Transverse colon (tissue), 4 donors: ENCODE results near the gene WDR64. TPM values are rescaled to one million over a fixed set of nuclear protein-coding genes. Genes with fewer than 3 reads are reported as not detected.
A peak's percentile ranks its signal among the peaks of the same experiment; 100 is the strongest.

Source experiments
- DNase-seq: peaks from one replicate; pipeline ENCODE4 v3.0.0-alpha.2; 2019
- H3K27ac ChIP-seq, 4 donors: fragments of 200-600 bp; sonication (generic); 2 replicates each; pipeline ENCODE4 v1.5.1; 2016 to 2018; ENCODE audit warnings: inconsistent platforms in 4 of 4
- H3K27me3 ChIP-seq: fragments of 200-600 bp; sonication (generic); 2 replicates; pipeline ENCODE4 v1.5.1; 2017; ENCODE audit warnings: inconsistent platforms
- H3K36me3 ChIP-seq, 4 donors: fragments of 200-600 bp; sonication (generic); 2 replicates each; pipeline ENCODE4 v1.5.1; 2017 to 2019; ENCODE audit warnings: inconsistent platforms in 4 of 4
- H3K4me1 ChIP-seq, 4 donors: fragments of 200-600 bp; sonication (generic); 2 replicates each; pipeline ENCODE4 v1.5.1; 2017 to 2020; ENCODE audit warnings: inconsistent platforms in 4 of 4
- H3K4me3 ChIP-seq, 4 donors: fragments of 200-600 bp; sonication (generic); 1 replicate in 1 of 4; 2 replicates in 3 of 4; pipeline versions ENCODE4 v1.5.1 to v1.6.1; 2017 to 2019; ENCODE audit warnings: inconsistent platforms in 4 of 4
- H3K9me3 ChIP-seq, 2 donors: fragments of 200-600 bp; sonication (generic); 2 replicates each; pipeline ENCODE4 v1.5.1; 2017 to 2019; ENCODE audit warnings: inconsistent platforms in 2 of 2
- EP300 ChIP-seq: sonication (generic); formaldehyde crosslinking; IDR thresholded peaks from one replicate; pipeline ENCODE4 v1.6.1; 2017; ENCODE audit warnings: antibody characterized with exemption, low read depth
- POLR2A ChIP-seq: fragments of 450-650 bp; IDR thresholded peaks from one replicate; pipeline ENCODE4 v1.6.1; 2016; ENCODE audit warnings: antibody characterized with exemption, mild to moderate bottlenecking, moderate library complexity
- POLR2AphosphoS5 ChIP-seq, 3 donors: sonication (generic); formaldehyde crosslinking; IDR thresholded peaks; one replicate each; pipeline ENCODE4 v1.6.1; 2016; ENCODE audit warnings: antibody characterized with exemption in 3 of 3
- WGBS, 2 donors: methylation state at CpG; one replicate each; pipeline ENCODE4 v1.1.5; 2018; ENCODE audit warnings: low coverage in 1 of 2; 5-methylcytosine and 5-hydroxymethylcytosine counted together
- in situ Hi-C, 4 donors: fragments of 200-750 bp; cut with MboI; loops; one replicate each; pipeline versions ENCODE4 v1.15.0 to v1.15.1; 2017; ENCODE audit warnings: low sequenced_read_pairs in 3 of 4, low pct_ligation_motif_present in 1 of 4, low pct_unique_long_range_greater_than_20kb in 1 of 4
- intact Hi-C: fragments of 100-400 bp; cut with DNase I; formaldehyde crosslinking; loops from one replicate; pipeline ENCODE4 v1.15.1; 2023; ENCODE audit warnings: low total_unique reads
- total RNA-seq, 4 donors: library from RNA; depleted of rRNA; stranded (reverse); fragments of >200 nt; gene quantifications; one replicate each; pipeline ENCODE4 v1.1.0, GENCODE V29; 2016
- TF ChIP-seq, protein P1 (sequence below), 5 experiments: fragments of 200-600 bp in 3 of 5; fragments of 450-650 bp in 2 of 5; sonication (generic) in 3 of 5; IDR thresholded peaks; 1 replicate in 2 of 5; 2 replicates in 3 of 5; pipeline ENCODE4 v1.5.1; 2016 to 2017; ENCODE audit warnings: antibody characterized with exemption in 5 of 5, inconsistent platforms in 3 of 5, mild to moderate bottlenecking in 2 of 5, moderate library complexity in 1 of 5

The WDR64 gene
- total RNA-seq, 4 donors from 2014 or later: not detected

DNA sequence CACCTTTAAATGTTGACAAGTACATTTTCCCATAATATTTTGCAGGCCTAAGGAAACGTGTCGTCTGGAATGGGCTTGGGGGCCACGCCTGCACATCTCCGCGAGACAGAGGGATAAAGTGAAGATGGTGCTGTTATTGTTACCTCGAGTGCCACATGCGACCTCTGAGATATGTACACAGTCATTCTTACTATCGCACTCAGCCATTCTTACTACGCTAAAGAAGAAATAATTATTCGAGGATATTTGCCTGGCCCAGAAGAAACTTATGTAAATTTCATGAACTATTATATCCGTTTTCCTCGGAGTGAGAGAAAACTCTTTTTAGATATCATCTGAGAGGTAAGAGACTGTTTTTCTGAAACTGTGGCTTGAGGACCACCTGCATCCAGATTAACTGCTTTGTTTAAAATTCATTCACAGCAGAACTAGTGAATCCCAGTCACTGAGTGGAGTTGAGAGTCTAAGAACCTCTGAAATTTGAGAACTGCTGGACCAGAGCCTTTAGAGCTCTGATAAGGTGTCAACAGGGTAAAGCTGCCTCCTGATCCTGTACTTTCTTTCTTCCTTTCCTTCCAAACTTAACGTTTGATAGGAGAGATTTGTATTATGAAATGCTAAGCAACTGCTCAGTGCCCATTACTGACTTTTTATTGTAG, 196.7 kb downstream of the WDR64 start:
- intact Hi-C loops: no loop called here
- no peak for DNase-seq
- Histone ChIP-seq H3K4me1 (peaks cover 6 to 16% (median 13%) of the 10 kb centered on the region in 4 donors), H3K4me3 (peak overlapping the region in 3 of 4 donors; percentile 60 to 76 (median 69)), H3K27ac (no peak overlapping the region), H3K27me3 (no peaks in the 10 kb centered on the region), H3K9me3 (no peaks in the 10 kb centered on the region), H3K36me3 (no peaks in the 10 kb centered on the region)
- 8% methylated on average over 9 to 13 of the region's 13 CpGs for WGBS, 2 donors
- in situ Hi-C loops: loop anchor here in 3 of 4 donors (25.0 kb wide), 3 partner anchors 237 to 337 kb away; partner anchors contain the start of genes FH (in 1 of the 3) and KMO (in 1 of the 3)
- no peak for TF ChIP-seq POLR2AphosphoS5 (IDR thresholded peaks at IDR 0.05)
- TF ChIP-seq POLR2A: no peak
- TF ChIP-seq, protein P1, sequence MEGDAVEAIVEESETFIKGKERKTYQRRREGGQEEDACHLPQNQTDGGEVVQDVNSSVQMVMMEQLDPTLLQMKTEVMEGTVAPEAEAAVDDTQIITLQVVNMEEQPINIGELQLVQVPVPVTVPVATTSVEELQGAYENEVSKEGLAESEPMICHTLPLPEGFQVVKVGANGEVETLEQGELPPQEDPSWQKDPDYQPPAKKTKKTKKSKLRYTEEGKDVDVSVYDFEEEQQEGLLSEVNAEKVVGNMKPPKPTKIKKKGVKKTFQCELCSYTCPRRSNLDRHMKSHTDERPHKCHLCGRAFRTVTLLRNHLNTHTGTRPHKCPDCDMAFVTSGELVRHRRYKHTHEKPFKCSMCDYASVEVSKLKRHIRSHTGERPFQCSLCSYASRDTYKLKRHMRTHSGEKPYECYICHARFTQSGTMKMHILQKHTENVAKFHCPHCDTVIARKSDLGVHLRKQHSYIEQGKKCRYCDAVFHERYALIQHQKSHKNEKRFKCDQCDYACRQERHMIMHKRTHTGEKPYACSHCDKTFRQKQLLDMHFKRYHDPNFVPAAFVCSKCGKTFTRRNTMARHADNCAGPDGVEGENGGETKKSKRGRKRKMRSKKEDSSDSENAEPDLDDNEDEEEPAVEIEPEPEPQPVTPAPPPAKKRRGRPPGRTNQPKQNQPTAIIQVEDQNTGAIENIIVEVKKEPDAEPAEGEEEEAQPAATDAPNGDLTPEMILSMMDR (IDR thresholded peaks at IDR 0.05): no peak
- TF ChIP-seq EP300: no peak

DNA sequence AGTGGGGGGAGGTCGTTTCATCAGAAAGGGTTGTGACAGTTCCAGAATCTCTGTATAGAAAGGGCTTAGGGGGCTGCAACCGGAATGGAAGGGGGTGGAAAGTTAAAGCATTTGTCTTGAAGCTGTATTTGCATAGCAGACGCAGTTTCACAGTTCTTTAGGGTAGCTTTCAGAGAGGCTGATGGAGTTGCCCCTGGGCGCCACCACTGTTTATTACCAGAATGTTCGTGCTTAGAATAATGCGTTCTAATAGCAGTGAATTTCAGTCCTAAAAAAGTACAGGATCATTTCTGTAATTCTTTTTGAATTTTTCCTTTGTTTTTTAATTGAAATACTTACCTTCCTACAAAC, 197.2 kb downstream of the WDR64 start:
- no peak for TF ChIP-seq EP300
- no peak for TF ChIP-seq POLR2A
- no peak for TF ChIP-seq POLR2AphosphoS5 (IDR thresholded peaks at IDR 0.05)
- TF ChIP-seq, protein P1 (IDR thresholded peaks at IDR 0.05): no peak
- WGBS, 2 donors: 59 to 69% methylated on average over 6 of the region's 6 CpGs
- Histone ChIP-seq H3K36me3 (no peaks in the 10 kb centered on the region), H3K27ac (no peak overlapping the region), H3K9me3 (no peaks in the 10 kb centered on the region), H3K4me3 (no peak overlapping the region), H3K27me3 (no peaks in the 10 kb centered on the region), H3K4me1 (peaks cover 6 to 16% (median 13%) of the 10 kb centered on the region in 4 donors)
- intact Hi-C loops: no loop called here
- no peak for DNase-seq
- in situ Hi-C loops: loop anchor here in 3 of 4 donors (25.0 kb wide), 3 partner anchors 237 to 337 kb away; partner anchors contain the start of genes FH (in 1 of the 3) and KMO (in 1 of the 3)

Other genes with a start within 250 kb of the WDR64 start
- gene FH, start 132.5 kb upstream of the WDR64 start, total RNA-seq: 10 to 100 TPM; 21.7 to 83.8 (median 42.0) TPM
- 1 to 10 TPM in 1 of 4 donors, under 1 TPM in 1, not detected in 2; under 0.01 to 2.5 TPM for gene KMO, start 119.9 kb upstream of the WDR64 start, total RNA-seq
- 10 to 100 TPM in 3 of 4 donors, 1 to 10 TPM in 1; 1.6 to 14.6 (median 12.9) TPM for gene CHML, start 11.9 kb upstream of the WDR64 start, total RNA-seq
- gene OPN3, start 11.9 kb upstream of the WDR64 start, total RNA-seq: 100 to 1,000 TPM in 1 of 4 donors, 10 to 100 TPM in 3; 23.5 to 107 (median 49.3) TPM
- gene EXO1, start 195.9 kb downstream of the WDR64 start, total RNA-seq: 10 to 100 TPM in 1 of 4 donors, 1 to 10 TPM in 1, under 1 TPM in 1, not detected in 1; 0.96 to 32.0 (median 1.1) TPM